Mesenchymal stem cell (in vitro differentiated cells and primary cell): ENCODE data around the gene FHIT.

Experiments used
- DNase-seq: peaks from one replicate; pipeline ENCODE4 v3.0.0-alpha.2; 2013
- H2AFZ ChIP-seq: one replicate; pipeline ENCODE4 v1.6.1; 2013; ENCODE audit warnings: low read depth, mild to moderate bottlenecking, control low read depth, inconsistent platforms, low read length, moderate library complexity
- H2AK5ac ChIP-seq: 2 replicates; pipeline ENCODE4 v1.6.1; 2013; ENCODE audit warnings: low read length, moderate library complexity, mild to moderate bottlenecking, inconsistent platforms; ENCODE audit not compliant: severe bottlenecking
- H2BK120ac ChIP-seq: one replicate; pipeline ENCODE4 v1.6.1; 2013; ENCODE audit warnings: low read depth, mild to moderate bottlenecking, inconsistent platforms, low read length, moderate library complexity
- H2BK12ac ChIP-seq, 2 experiments: one replicate each; pipeline ENCODE4 v1.6.1; 2013; ENCODE audit warnings: inconsistent platforms in 2 of 2, low read length in 2 of 2, mild to moderate bottlenecking in 2 of 2, moderate library complexity in 2 of 2, control low read depth in 1 of 2
- H2BK15ac ChIP-seq: one replicate; pipeline ENCODE4 v1.6.1; 2013; ENCODE audit warnings: mild to moderate bottlenecking, low read depth, inconsistent platforms; ENCODE audit not compliant: poor library complexity, severe bottlenecking
- H2BK5ac ChIP-seq: 2 replicates; pipeline ENCODE4 v1.6.1; 2013; ENCODE audit warnings: low read depth, mild to moderate bottlenecking, low read length, control low read depth, inconsistent platforms; ENCODE audit not compliant: poor library complexity, severe bottlenecking
- H3K14ac ChIP-seq, 2 experiments: one replicate each; pipeline ENCODE4 v1.6.1; 2013; ENCODE audit warnings: inconsistent platforms in 2 of 2, low read length in 2 of 2, control low read depth in 1 of 2, mild to moderate bottlenecking in 1 of 2, moderate library complexity in 1 of 2
- H3K18ac ChIP-seq, 2 experiments: one replicate each; pipeline ENCODE4 v1.6.1; 2013; ENCODE audit warnings: inconsistent platforms in 2 of 2, low read length in 2 of 2, control low read depth in 1 of 2, low read depth in 1 of 2, mild to moderate bottlenecking in 1 of 2
- H3K23ac ChIP-seq, 2 experiments: one replicate each; pipeline ENCODE4 v1.6.1; 2013; ENCODE audit warnings: inconsistent platforms in 2 of 2, low read length in 2 of 2, mild to moderate bottlenecking in 2 of 2, moderate library complexity in 2 of 2, control low read depth in 1 of 2
- H3K27ac ChIP-seq: 2 replicates; pipeline ENCODE4 v1.5.1; 2013; ENCODE audit warnings: mild to moderate bottlenecking, moderate library complexity, low read length, control low read depth, inconsistent platforms; ENCODE audit not compliant: poor library complexity, severe bottlenecking
- H3K27me3 ChIP-seq, 2 experiments: 2 replicates each; pipeline versions ENCODE4 v1.6.1 to v1.7.0; 2013; ENCODE audit warnings: low read length in 2 of 2, mild to moderate bottlenecking in 2 of 2, moderate library complexity in 2 of 2, control low read depth in 1 of 2, inconsistent platforms in 1 of 2; ENCODE audit not compliant: control insufficient read depth in 1 of 2, insufficient read depth in 1 of 2
- H3K36me3 ChIP-seq, 2 experiments: 2 replicates each; pipeline versions ENCODE4 v1.6.1 to v1.7.0; 2013; ENCODE audit warnings: low read length in 2 of 2, control low read depth in 1 of 2, inconsistent platforms in 1 of 2, low read depth in 1 of 2, mild to moderate bottlenecking in 1 of 2; ENCODE audit not compliant: insufficient read depth in 2 of 2, control insufficient read depth in 1 of 2
- H3K4ac ChIP-seq, 2 experiments: one replicate each; pipeline ENCODE4 v1.6.1; 2013; ENCODE audit warnings: inconsistent platforms in 2 of 2, low read length in 2 of 2, mild to moderate bottlenecking in 2 of 2, moderate library complexity in 2 of 2, control low read depth in 1 of 2, low read depth in 1 of 2
- H3K4me1 ChIP-seq: 2 replicates; pipeline ENCODE4 v1.6.1; 2013; ENCODE audit warnings: low read depth, low read length, control low read depth; ENCODE audit not compliant: control insufficient read depth, insufficient read depth
- H3K4me2 ChIP-seq: 2 replicates; pipeline ENCODE4 v1.6.1; 2013; ENCODE audit warnings: low read length, mild to moderate bottlenecking, inconsistent platforms; ENCODE audit not compliant: poor library complexity, severe bottlenecking
- H3K4me3 ChIP-seq, 2 experiments: 2 replicates each; pipeline versions ENCODE4 v1.5.1 to v1.7.0; 2013; ENCODE audit warnings: low read length in 2 of 2, mild to moderate bottlenecking in 2 of 2, control low read depth in 1 of 2, low read depth in 1 of 2; ENCODE audit not compliant: insufficient read depth in 1 of 2
- H3K79me1 ChIP-seq: replicated peaks from 2 replicates; pipeline ENCODE4 v1.6.1; 2013; ENCODE audit warnings: mild to moderate bottlenecking, control low read depth, low read length, inconsistent platforms; ENCODE audit not compliant: poor library complexity, severe bottlenecking
- H3K9ac ChIP-seq: 2 replicates; pipeline ENCODE4 v1.7.0; 2013; ENCODE audit warnings: mild to moderate bottlenecking, low read length, moderate library complexity
- H3K9me3 ChIP-seq: 2 replicates; pipeline ENCODE4 v1.7.0; 2013; ENCODE audit warnings: mild to moderate bottlenecking, low read length; ENCODE audit not compliant: control insufficient read depth
- H4K8ac ChIP-seq: one replicate; pipeline ENCODE4 v1.6.1; 2013; ENCODE audit warnings: inconsistent platforms, mild to moderate bottlenecking, low read length, moderate library complexity
- H4K91ac ChIP-seq: one replicate; pipeline ENCODE4 v1.6.1; 2013; ENCODE audit warnings: mild to moderate bottlenecking, low read length, inconsistent platforms
- WGBS: methylation state at CpG from one replicate; pipeline ENCODE4 v1.1.7; 2013; ENCODE audit warnings: mixed read lengths; 5-methylcytosine and 5-hydroxymethylcytosine counted together

The FHIT gene

GRCh38 chr3:60448696-60449095, 802.6 kb downstream of the FHIT start:
- Histone ChIP-seq H3K23ac (no peak overlapping the region), H3K4me1 (no peaks in the 10 kb centered on the region), H3K79me1 (no peaks in the 10 kb centered on the region), H4K91ac (no peak overlapping the region), H3K36me3 (no peaks in the 10 kb centered on the region), H3K4ac (no peak overlapping the region), H2BK15ac (no peak overlapping the region), H4K8ac (no peak overlapping the region), H3K14ac (no peak overlapping the region), H3K9me3 (no peaks in the 10 kb centered on the region), H2AK5ac (no peak overlapping the region), H3K9ac (no peak overlapping the region), H3K18ac (no peak overlapping the region), H3K4me2 (no peak overlapping the region), H3K4me3 (no peak overlapping the region), H3K27ac (no peak overlapping the region), H3K27me3 (no peaks in the 10 kb centered on the region), H2BK5ac (no peak overlapping the region), H2BK120ac (no peak overlapping the region), H2AFZ (no peak overlapping the region), H2BK12ac (no peak overlapping the region)
- no peak for DNase-seq
- no CpG with 5 or more reads among the region's 3 CpGs for WGBS

DNA sequence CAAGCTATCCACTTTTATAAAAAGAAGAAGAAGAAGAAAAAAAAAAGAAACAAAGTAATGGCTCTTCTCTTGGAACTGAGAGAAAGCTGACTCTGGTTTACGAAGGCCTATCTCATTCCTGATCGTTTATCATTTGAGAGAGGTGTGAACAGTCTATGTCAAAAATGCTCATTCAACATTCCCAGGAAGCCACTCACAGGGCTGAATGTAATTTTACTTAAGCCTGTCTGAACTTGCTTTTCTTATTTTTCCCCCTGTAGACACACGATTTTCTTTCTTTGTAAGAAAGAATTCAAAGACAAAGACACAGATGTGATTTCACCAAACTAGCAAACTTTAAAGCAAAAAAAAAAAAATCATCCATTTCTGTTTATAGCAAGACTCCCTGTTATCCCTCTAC, 805.8 kb downstream of the FHIT start:
- Histone ChIP-seq H2BK12ac (no peak overlapping the region), H3K4me3 (no peak overlapping the region), H3K27ac (no peak overlapping the region), H2BK15ac (no peak overlapping the region), H2AFZ (no peak overlapping the region), H3K27me3 (no peaks in the 10 kb centered on the region), H2BK5ac (no peak overlapping the region), H3K36me3 (no peaks in the 10 kb centered on the region), H3K23ac (no peak overlapping the region), H3K4me1 (no peaks in the 10 kb centered on the region), H2AK5ac (no peak overlapping the region), H3K14ac (no peak overlapping the region), H4K91ac (no peak overlapping the region), H2BK120ac (no peak overlapping the region), H3K4me2 (no peak overlapping the region), H3K18ac (no peak overlapping the region), H3K9me3 (no peaks in the 10 kb centered on the region), H3K9ac (no peak overlapping the region), H4K8ac (no peak overlapping the region), H3K4ac (no peak overlapping the region), H3K79me1 (no peaks in the 10 kb centered on the region)
- DNase-seq = no peak
- 69% methylated on average over 3 of the region's 3 CpGs for WGBS

DNA sequence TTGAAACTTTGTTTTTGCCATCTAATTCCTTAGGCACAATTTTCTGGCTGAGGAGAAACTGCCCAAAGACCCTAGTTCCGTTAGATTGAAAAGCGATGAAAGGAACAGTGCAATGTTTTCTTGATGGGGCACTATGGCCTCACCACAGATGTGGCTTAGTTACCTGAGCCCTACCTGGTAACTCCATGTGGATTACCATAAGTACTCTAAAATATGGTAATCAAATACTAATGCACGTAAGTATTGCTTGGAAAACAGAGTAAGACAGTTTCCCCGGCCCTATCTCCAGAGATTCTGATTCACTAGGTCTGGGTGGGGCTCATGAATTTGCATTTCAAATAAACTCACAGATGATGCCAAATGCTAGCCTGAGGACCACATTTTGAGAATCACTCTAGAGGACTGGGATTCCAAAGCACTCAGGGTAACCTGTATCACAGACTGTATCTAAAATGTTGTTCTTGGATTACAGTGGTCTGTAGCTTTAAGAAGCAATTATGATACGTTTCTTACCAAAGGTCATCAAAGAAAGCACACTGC, 806.3 kb downstream of the FHIT start:
- Histone ChIP-seq H2AK5ac (no peak overlapping the region), H3K4ac (no peak overlapping the region), H3K4me2 (no peak overlapping the region), H2AFZ (no peak overlapping the region), H2BK15ac (no peak overlapping the region), H3K18ac (no peak overlapping the region), H3K14ac (no peak overlapping the region), H3K9me3 (no peaks in the 10 kb centered on the region), H3K4me3 (no peak overlapping the region), H2BK120ac (no peak overlapping the region), H4K91ac (no peak overlapping the region), H3K4me1 (no peaks in the 10 kb centered on the region), H3K9ac (no peak overlapping the region), H2BK12ac (no peak overlapping the region), H3K79me1 (no peaks in the 10 kb centered on the region), H3K23ac (no peak overlapping the region), H2BK5ac (no peak overlapping the region), H3K27me3 (no peaks in the 10 kb centered on the region), H4K8ac (no peak overlapping the region), H3K27ac (no peak overlapping the region), H3K36me3 (no peaks in the 10 kb centered on the region)
- WGBS = 72% methylated on average over 4 of the region's 5 CpGs
- no peak for DNase-seq

GRCh38 chr3:60440869-60441268, 810.4 kb downstream of the FHIT start:
- H3K4me1 ChIP-seq = no peaks in the 10 kb centered on the region
- no peak overlapping the region for H3K4ac ChIP-seq
- H4K8ac ChIP-seq = no peak overlapping the region
- no peak overlapping the region for H2BK12ac ChIP-seq
- no peak overlapping the region for H3K23ac ChIP-seq
- DNase-seq = no peak
- no peak overlapping the region for H3K18ac ChIP-seq
- H4K91ac ChIP-seq = no peak overlapping the region
- no peak overlapping the region for H3K4me3 ChIP-seq
- H3K9me3 ChIP-seq = no peaks in the 10 kb centered on the region
- no peak overlapping the region for H3K4me2 ChIP-seq
- H3K36me3 ChIP-seq = no peaks in the 10 kb centered on the region
- no peak overlapping the region for H2BK15ac ChIP-seq
- H2BK5ac ChIP-seq = no peak overlapping the region
- WGBS = 100% methylated on average over 1 of the region's 2 CpGs
- no peaks in the 10 kb centered on the region for H3K79me1 ChIP-seq
- no peaks in the 10 kb centered on the region for H3K27me3 ChIP-seq
- H3K9ac ChIP-seq = no peak overlapping the region
- no peak overlapping the region for H3K27ac ChIP-seq
- H3K14ac ChIP-seq = no peak overlapping the region
- no peak overlapping the region for H2AK5ac ChIP-seq
- no peak overlapping the region for H2BK120ac ChIP-seq
- H2AFZ ChIP-seq = no peak overlapping the region
